NCI-H2196 (cell line): ENCODE data around the gene CBLC.

Experiments used
- DNase-seq: peaks from one replicate; lab custom pipeline; 2025; ENCODE audit not compliant: unreplicated experiment; lab: John Stamatoyannopoulos, UW

Gene CBLC

GRCh38 chr19:44777715-44778347, at the start of gene CBLC:
Gene CBLC (plus strand): TSS chr19:44777890. CDS start chr19:44777932, 42 bp downstream.
- peak; percentile 83 for DNase-seq

GRCh38 chr19:44728178-44728577, 49.5 kb upstream of the CBLC start:
- DNase-seq: no peak

- no peak for DNase-seq
Measured at GRCh38 chr19:44729516-44730033, 48.1 kb upstream of the CBLC start.

GRCh38 chr19:44731081-44731480, 46.6 kb upstream of the CBLC start:
- no peak for DNase-seq

GRCh38 chr19:44731622-44732021, 46.1 kb upstream of the CBLC start:
- no peak for DNase-seq

GRCh38 chr19:44732235-44733014, 45.3 kb upstream of the CBLC start:
- no peak for DNase-seq

- DNase-seq: no peak
Measured at GRCh38 chr19:44734357-44734756, 43.3 kb upstream of the CBLC start.

- no peak for DNase-seq
Measured at GRCh38 chr19:44735011-44735410, 42.7 kb upstream of the CBLC start.

GRCh38 chr19:44737238-44738071, 40.2 kb upstream of the CBLC start:
- no peak for DNase-seq

GRCh38 chr19:44738136-44738535, 39.6 kb upstream of the CBLC start:
- no peak for DNase-seq

- DNase-seq: peak; percentile 36
Measured at GRCh38 chr19:44738603-44739558, 38.8 kb upstream of the CBLC start.

GRCh38 chr19:44740351-44740824, 37.3 kb upstream of the CBLC start:
- no peak for DNase-seq

GRCh38 chr19:44741258-44741731, 36.4 kb upstream of the CBLC start:
- no peak for DNase-seq

GRCh38 chr19:44741841-44742329, 35.8 kb upstream of the CBLC start:
- DNase-seq: peak; percentile 98

GRCh38 chr19:44742330-44743061, 35.2 kb upstream of the CBLC start:
- DNase-seq: no peak

- DNase-seq: no peak
Measured at GRCh38 chr19:44744871-44745332, 32.8 kb upstream of the CBLC start.

- DNase-seq: peak; percentile 58
Measured at GRCh38 chr19:44745341-44745831, 32.3 kb upstream of the CBLC start.

- DNase-seq: no peak
Measured at GRCh38 chr19:44745887-44746600, 31.6 kb upstream of the CBLC start.
